Astrocyte of the spinal cord (primary cell): ENCODE data around the gene AKT1.

Source experiments
- DNase-seq: peaks from one replicate; pipeline ENCODE4 v3.0.0; 2011; ENCODE audit warnings: low read depth, low spot score
- H3K4me3 ChIP-seq: 2 replicates; pipeline ENCODE4 v1.5.1; 2011; ENCODE audit warnings: low read depth, mild to moderate bottlenecking, low read length, moderate library complexity
- CTCF ChIP-seq: IDR thresholded peaks from 2 replicates; pipeline ENCODE4 v1.5.1; 2012; ENCODE audit warnings: low read depth, mild to moderate bottlenecking, low read length, inconsistent platforms
- in situ Hi-C: cut with HindIII; loops from 2 replicates; pipeline ENCODE4 v1.10.0; 2017; ENCODE audit warnings: low sequenced_read_pairs

AKT1 gene

GRCh38 chr14:104830781-104831180, 35.2 kb upstream of the AKT1 start:
- in situ Hi-C loops: no loop called here
- TF ChIP-seq CTCF: no peak
- no peak overlapping the region for H3K4me3 ChIP-seq
- DNase-seq: no peak

- peak; percentile 39 for DNase-seq
- in situ Hi-C loops: no loop called here
- TF ChIP-seq CTCF: peak; percentile 70
- H3K4me3 ChIP-seq: peak overlapping the region; percentile 44
These were observed 31.9 kb upstream of the AKT1 start for GRCh38 chr14:104827177-104828055.

- no peak for TF ChIP-seq CTCF
- no peak for DNase-seq
- in situ Hi-C loops: no loop called here
- H3K4me3 ChIP-seq: peak overlapping the region; percentile 44
These were observed 31.3 kb upstream of the AKT1 start for GRCh38 chr14:104826861-104827176.

GRCh38 chr14:104826189-104826860, 30.8 kb upstream of the AKT1 start:
- in situ Hi-C loops: no loop called here

GRCh38 chr14:104824353-104824997, 28.9 kb upstream of the AKT1 start:
- in situ Hi-C loops: no loop called here
- DNase-seq: no peak
- no peak overlapping the region for H3K4me3 ChIP-seq
- TF ChIP-seq CTCF: no peak

More at GRCh38 chr14:104826189-104826860, 30.8 kb upstream of the AKT1 start:
- H3K4me3 ChIP-seq: peak overlapping the region; percentile 45
- peak; percentile 58 for DNase-seq
- peak; percentile 74 for TF ChIP-seq CTCF

- no peak overlapping the region for H3K4me3 ChIP-seq
- no peak for TF ChIP-seq CTCF
- DNase-seq: no peak
- in situ Hi-C loops: no loop called here
These were observed 27.5 kb upstream of the AKT1 start for GRCh38 chr14:104822821-104823615.
